Tibial artery (tissue), 4 donors: ENCODE results near the gene TP53I11.

Experiments used
- DNase-seq, 2 donors: peaks; one replicate each; pipeline ENCODE4 v3.0.0-alpha.2; 2019
- H3K27ac ChIP-seq, 2 donors: fragments of 200-600 bp; sonication (generic) in 1 of 2; 1 replicate in 1 of 2; 2 replicates in 1 of 2; pipeline ENCODE4 v1.5.1; 2018 to 2019; ENCODE audit warnings: mild to moderate bottlenecking in 1 of 2
- H3K27me3 ChIP-seq, 2 donors: fragments of 200-600 bp; sonication (generic) in 1 of 2; one replicate each; pipeline versions ENCODE4 v1.5.1 to v1.6.0; 2016 to 2019
- H3K36me3 ChIP-seq, 3 donors: fragments of 200-600 bp; sonication (generic) in 2 of 3; one replicate each; pipeline ENCODE4 v1.5.1; 2016 to 2019; ENCODE audit warnings: mild to moderate bottlenecking in 2 of 3
- H3K4me1 ChIP-seq, 4 donors: fragments of 200-600 bp; sonication (generic) in 2 of 4; 1 replicate in 3 of 4; 2 replicates in 1 of 4; pipeline ENCODE4 v1.5.1; 2016 to 2019
- H3K4me3 ChIP-seq, 2 donors: fragments of 200-600 bp; sonication (generic) in 1 of 2; 1 replicate in 1 of 2; 2 replicates in 1 of 2; pipeline ENCODE4 v1.5.1; 2018 to 2019; ENCODE audit warnings: mild to moderate bottlenecking in 2 of 2
- H3K9me3 ChIP-seq, 3 donors: fragments of 200-600 bp; sonication (generic) in 1 of 3; one replicate each; pipeline ENCODE4 v1.5.1; 2016 to 2019
- intact Hi-C: fragments of 100-400 bp; cut with DNase I; formaldehyde crosslinking; loops from one replicate; pipeline ENCODE4 v1.15.0; 2023; ENCODE audit warnings: low total_unique reads
- TF ChIP-seq, protein P1 (sequence below), 2 experiments: fragments of 200-600 bp in 1 of 2; fragments of 450-650 bp in 1 of 2; IDR thresholded peaks; one replicate each; pipeline ENCODE4 v1.5.1; 2017 to 2019; ENCODE audit warnings: antibody characterized with exemption in 2 of 2, mild to moderate bottlenecking in 1 of 2, moderate library complexity in 1 of 2

Gene TP53I11

DNA sequence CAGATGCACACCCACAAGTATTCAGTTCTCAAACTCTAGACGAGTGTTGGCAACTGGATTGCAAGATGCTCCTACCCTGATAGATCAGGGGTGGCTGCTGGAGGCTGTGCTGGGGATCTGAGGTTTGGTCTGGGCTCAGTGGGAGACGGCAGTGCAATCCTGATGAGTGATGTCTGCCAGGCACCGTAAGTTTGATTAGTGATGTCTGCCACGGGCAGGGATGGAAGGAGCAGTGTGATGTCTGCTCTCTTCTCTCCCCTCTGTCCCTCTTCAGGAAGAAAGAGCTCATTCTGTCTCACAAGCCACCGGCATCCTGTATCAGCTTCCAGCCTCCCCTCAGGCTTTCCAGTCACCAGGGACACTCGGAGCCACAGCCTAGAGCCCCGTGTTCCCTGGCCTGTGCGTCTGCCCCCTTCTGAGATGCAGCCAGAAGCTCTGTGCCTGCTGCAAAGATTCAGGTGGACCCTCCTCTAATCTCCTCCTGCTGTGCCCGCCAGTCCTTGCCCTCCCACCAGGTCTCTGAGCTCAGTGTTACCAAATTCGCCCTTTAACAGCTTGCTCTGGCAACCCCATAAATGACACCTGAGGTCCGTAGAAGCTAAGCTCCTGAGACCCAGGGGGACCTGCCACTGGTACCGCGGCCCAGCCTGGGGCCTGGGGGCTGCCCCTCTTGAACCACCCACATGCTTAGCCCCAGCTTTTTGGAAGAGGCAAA, 19.9 kb downstream of the TP53I11 start:
- DNase-seq, result no peak
- Histone ChIP-seq H3K4me3 (no peak overlapping the region), H3K27ac (no peak overlapping the region), H3K27me3 (no peaks in the 10 kb centered on the region), H3K36me3 (peaks cover 0 to 28% (median 24%) of the 10 kb centered on the region in 3 donors), H3K4me1 (no peaks in the 10 kb centered on the region), H3K9me3 (no peaks in the 10 kb centered on the region)
- TF ChIP-seq, protein P1, sequence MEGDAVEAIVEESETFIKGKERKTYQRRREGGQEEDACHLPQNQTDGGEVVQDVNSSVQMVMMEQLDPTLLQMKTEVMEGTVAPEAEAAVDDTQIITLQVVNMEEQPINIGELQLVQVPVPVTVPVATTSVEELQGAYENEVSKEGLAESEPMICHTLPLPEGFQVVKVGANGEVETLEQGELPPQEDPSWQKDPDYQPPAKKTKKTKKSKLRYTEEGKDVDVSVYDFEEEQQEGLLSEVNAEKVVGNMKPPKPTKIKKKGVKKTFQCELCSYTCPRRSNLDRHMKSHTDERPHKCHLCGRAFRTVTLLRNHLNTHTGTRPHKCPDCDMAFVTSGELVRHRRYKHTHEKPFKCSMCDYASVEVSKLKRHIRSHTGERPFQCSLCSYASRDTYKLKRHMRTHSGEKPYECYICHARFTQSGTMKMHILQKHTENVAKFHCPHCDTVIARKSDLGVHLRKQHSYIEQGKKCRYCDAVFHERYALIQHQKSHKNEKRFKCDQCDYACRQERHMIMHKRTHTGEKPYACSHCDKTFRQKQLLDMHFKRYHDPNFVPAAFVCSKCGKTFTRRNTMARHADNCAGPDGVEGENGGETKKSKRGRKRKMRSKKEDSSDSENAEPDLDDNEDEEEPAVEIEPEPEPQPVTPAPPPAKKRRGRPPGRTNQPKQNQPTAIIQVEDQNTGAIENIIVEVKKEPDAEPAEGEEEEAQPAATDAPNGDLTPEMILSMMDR (IDR thresholded peaks at IDR 0.05), result no peak
- intact Hi-C loops, result no loop called here

DNA sequence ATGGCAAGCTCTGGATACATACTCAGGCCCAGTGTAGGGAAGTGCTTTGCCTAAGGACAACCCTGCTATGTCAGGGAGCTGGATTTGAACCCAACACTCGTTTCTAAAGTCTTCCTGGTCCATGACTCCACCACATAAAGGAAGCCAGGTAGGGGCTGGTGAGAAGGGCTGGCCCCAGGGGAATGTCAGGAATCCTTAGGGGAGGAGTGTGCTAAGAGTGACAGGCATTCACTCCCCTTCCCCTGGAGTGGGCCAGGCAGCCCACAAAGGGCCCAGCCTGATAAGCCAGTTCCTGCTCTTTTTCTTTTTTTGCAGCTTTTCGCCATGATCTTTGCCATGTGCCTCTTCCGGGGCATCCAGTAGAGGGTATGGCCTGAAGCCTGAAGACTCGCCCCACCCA, 21.9 kb downstream of the TP53I11 start:
- peaks cover 0 to 8% (median 7%) of the 10 kb centered on the region in 3 donors for H3K36me3 ChIP-seq
- H3K27me3 ChIP-seq, result no peaks in the 10 kb centered on the region
- intact Hi-C loops, result no loop called here
- peaks cover 0 to 6% (median 0%) of the 10 kb centered on the region in 4 donors for H3K4me1 ChIP-seq
- no peak for DNase-seq
- H3K4me3 ChIP-seq, result no peak overlapping the region
- H3K9me3 ChIP-seq, result no peaks in the 10 kb centered on the region
- TF ChIP-seq, protein P1 (IDR thresholded peaks at IDR 0.05), result no peak
- H3K27ac ChIP-seq, result no peak overlapping the region

DNA sequence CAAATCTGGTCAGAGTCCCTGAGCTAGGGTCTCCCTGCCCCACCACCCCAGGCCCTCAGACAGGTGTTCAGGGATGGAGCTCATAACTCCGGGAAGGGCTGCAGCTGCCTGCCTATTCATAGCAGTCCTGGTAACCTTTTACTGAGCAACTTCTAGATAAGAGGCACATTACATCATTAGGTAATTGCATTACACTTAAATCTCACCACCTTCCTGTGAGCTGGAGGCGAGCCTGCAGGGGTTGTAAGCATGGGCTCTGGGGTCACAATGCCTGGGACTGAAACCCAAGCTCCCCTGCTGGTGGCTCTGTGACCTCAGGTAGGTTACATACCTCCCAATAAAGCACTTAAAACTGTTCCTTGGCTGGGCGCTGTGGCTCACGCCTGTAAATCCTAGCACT, 22.5 kb downstream of the TP53I11 start:
- DNase-seq, result no peak
- intact Hi-C loops, result no loop called here
- Histone ChIP-seq H3K27ac (no peak overlapping the region), H3K4me3 (no peak overlapping the region), H3K27me3 (no peaks in the 10 kb centered on the region), H3K36me3 (peaks cover 0 to 2% (median 2%) of the 10 kb centered on the region in 3 donors), H3K4me1 (peaks cover 0 to 6% (median 0%) of the 10 kb centered on the region in 4 donors), H3K9me3 (no peaks in the 10 kb centered on the region)
- TF ChIP-seq, protein P1 (IDR thresholded peaks at IDR 0.05), result no peak

DNA sequence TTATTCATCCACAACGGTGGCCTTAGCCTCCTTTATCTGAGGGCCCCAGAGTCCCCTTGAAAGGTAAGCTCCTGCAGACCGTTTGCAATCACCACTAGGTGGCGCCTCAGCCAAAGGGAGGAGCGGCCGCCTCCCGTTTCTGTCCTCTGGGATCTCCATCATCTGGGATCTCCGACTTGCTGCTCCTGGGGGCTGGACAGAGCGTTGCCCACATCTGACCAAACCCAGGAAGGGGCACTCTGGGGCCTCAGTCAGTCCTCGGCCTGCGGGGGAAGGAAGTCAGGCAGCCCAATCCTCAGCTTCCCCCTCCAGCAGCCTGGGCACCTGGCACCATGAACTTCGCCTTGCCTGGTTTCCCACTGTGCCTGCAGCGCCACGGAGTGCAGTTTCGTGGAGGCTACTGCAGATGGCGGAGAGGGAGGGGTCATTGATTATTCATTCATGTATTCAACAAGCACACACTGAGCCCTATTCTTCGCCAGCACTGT, 23.5 kb downstream of the TP53I11 start:
- peak; percentile 38 to 77 for DNase-seq
- TF ChIP-seq, protein P1 (IDR thresholded peaks at IDR 0.05), result peak; percentile 75 to 85
- Histone ChIP-seq H3K9me3 (no peaks in the 10 kb centered on the region), H3K27me3 (no peaks in the 10 kb centered on the region), H3K4me1 (peaks cover 0 to 6% (median 0%) of the 10 kb centered on the region in 4 donors), H3K36me3 (no peaks in the 10 kb centered on the region), H3K4me3 (no peak overlapping the region), H3K27ac (no peak overlapping the region)
- intact Hi-C loops, result no loop called here

DNA sequence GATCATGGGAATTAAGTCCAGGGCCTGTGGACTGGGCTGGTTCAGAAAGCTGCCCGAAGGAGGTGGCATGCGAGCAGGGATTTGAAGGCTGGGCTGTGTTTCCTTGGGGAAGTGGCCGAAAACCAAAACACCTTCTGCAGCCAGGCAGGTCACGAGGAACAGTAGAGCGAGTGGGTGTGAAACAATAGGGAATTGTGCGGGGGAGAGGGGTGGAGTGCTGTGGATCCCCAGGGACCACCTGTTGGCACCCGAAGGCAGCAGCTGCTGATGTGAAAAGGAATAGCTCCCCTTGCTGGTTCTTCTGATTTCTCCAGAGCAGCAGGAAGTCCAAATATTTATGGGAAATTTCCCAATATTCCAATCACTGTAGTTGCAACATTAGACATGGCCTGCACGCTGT, 24.6 kb downstream of the TP53I11 start:
- intact Hi-C loops, result no loop called here
- no peaks in the 10 kb centered on the region for H3K9me3 ChIP-seq

More for the DNA sequence above, 24.6 kb downstream of the TP53I11 start:
- no peak overlapping the region for H3K27ac ChIP-seq
- no peaks in the 10 kb centered on the region for H3K27me3 ChIP-seq
- TF ChIP-seq, protein P1 (IDR thresholded peaks at IDR 0.05), result no peak
- DNase-seq, result no peak
- H3K36me3 ChIP-seq, result no peaks in the 10 kb centered on the region
- peaks cover 0 to 6% (median 0%) of the 10 kb centered on the region in 4 donors for H3K4me1 ChIP-seq
- no peak overlapping the region for H3K4me3 ChIP-seq
